ENCODE data around the gene RLN1. TPM values are rescaled to one million over a fixed set of nuclear protein-coding genes. Genes with fewer than 3 reads are reported as not detected.

The RLN1 gene
- polyA plus RNA-seq, 1 donor from 2014 or later, result not detected

GRCh38 chr9:5355817-5356216, 16.1 kb upstream of the RLN1 start:
- no peak overlapping the region for H3K4me3 ChIP-seq (ENCODE audit: low read length)
- H2AFZ ChIP-seq (ENCODE audit: low read depth, low read length), result no peak overlapping the region
- no peaks in the 10 kb centered on the region for H3K27me3 ChIP-seq (ENCODE audit: insufficient read depth, low read depth, low read length)
- H3K27ac ChIP-seq (ENCODE audit: low read length), result no peak overlapping the region
- no peaks in the 10 kb centered on the region for H3K9me2 ChIP-seq (ENCODE audit: insufficient read depth, low read length)
- no peaks in the 10 kb centered on the region for H3K36me3 ChIP-seq (ENCODE audit: insufficient read depth, low read length)
- TF ChIP-seq POLR2AphosphoS5 (IDR thresholded peaks at IDR 0.05) (no peak), TAF1 (IDR thresholded peaks at IDR 0.05; ENCODE audit: low read depth) (no peak), CTCF (IDR thresholded peaks at IDR 0.05; ENCODE audit: poor library complexity, severe bottlenecking) (no peak), SMC3 (conservative IDR thresholded peaks at IDR 0.05; ENCODE audit: poor library complexity) (no peak), REST (IDR thresholded peaks at IDR 0.05; ENCODE audit: borderline replicate concordance) (no peak), MXI1 (conservative IDR thresholded peaks at IDR 0.05; ENCODE audit: poor library complexity, severe bottlenecking) (no peak), RAD21 (conservative IDR thresholded peaks at IDR 0.05) (no peak), EP300 (conservative IDR thresholded peaks at IDR 0.05; ENCODE audit: poor library complexity, severe bottlenecking) (no peak), EZH2 (IDR thresholded peaks at IDR 0.05; ENCODE audit: borderline replicate concordance, insufficient read depth, low read length, poor library complexity, severe bottlenecking) (no peak)
- no peaks in the 10 kb centered on the region for H3F3A ChIP-seq (ENCODE audit: insufficient read depth, low read length, poor library complexity, severe bottlenecking)
- H3K9me3 ChIP-seq (ENCODE audit: low read length), result no peaks in the 10 kb centered on the region
- H3K9ac ChIP-seq (ENCODE audit: low read length), result no peak overlapping the region
- no peaks in the 10 kb centered on the region for H3K79me2 ChIP-seq (replicated peaks; ENCODE audit: insufficient read depth, low read length)
- H4K20me1 ChIP-seq (ENCODE audit: insufficient read depth), result no peaks in the 10 kb centered on the region
- no peak overlapping the region for H3K4me2 ChIP-seq (ENCODE audit: low read length)

GRCh38 chr9:5355226-5355625, 15.6 kb upstream of the RLN1 start:
- no peaks in the 10 kb centered on the region for H3K9me3 ChIP-seq (ENCODE audit: low read length)
- H3K9me2 ChIP-seq (ENCODE audit: insufficient read depth, low read length), result no peaks in the 10 kb centered on the region
- no peak overlapping the region for H2AFZ ChIP-seq (ENCODE audit: low read depth, low read length)
- H3K36me3 ChIP-seq (ENCODE audit: insufficient read depth, low read length), result no peaks in the 10 kb centered on the region
- no peak for TF ChIP-seq RAD21 (conservative IDR thresholded peaks at IDR 0.05)
- TF ChIP-seq MXI1 (conservative IDR thresholded peaks at IDR 0.05; ENCODE audit: poor library complexity, severe bottlenecking), result no peak
- no peak for TF ChIP-seq EP300 (conservative IDR thresholded peaks at IDR 0.05; ENCODE audit: poor library complexity, severe bottlenecking)
- no peak for TF ChIP-seq REST (IDR thresholded peaks at IDR 0.05; ENCODE audit: borderline replicate concordance)
- no peak for TF ChIP-seq CTCF (IDR thresholded peaks at IDR 0.05; ENCODE audit: poor library complexity, severe bottlenecking)
- no peak for TF ChIP-seq EZH2 (IDR thresholded peaks at IDR 0.05; ENCODE audit: borderline replicate concordance, insufficient read depth, low read length, poor library complexity, severe bottlenecking)
- no peak for TF ChIP-seq SMC3 (conservative IDR thresholded peaks at IDR 0.05; ENCODE audit: poor library complexity)
- TF ChIP-seq TAF1 (IDR thresholded peaks at IDR 0.05; ENCODE audit: low read depth), result no peak
- no peak for TF ChIP-seq POLR2AphosphoS5 (IDR thresholded peaks at IDR 0.05)
- no peaks in the 10 kb centered on the region for H3K27me3 ChIP-seq (ENCODE audit: insufficient read depth, low read depth, low read length)
- H3K9ac ChIP-seq (ENCODE audit: low read length), result no peak overlapping the region
- H3K4me3 ChIP-seq (ENCODE audit: low read length), result no peak overlapping the region
- H3K27ac ChIP-seq (ENCODE audit: low read length), result no peak overlapping the region
- no peaks in the 10 kb centered on the region for H3K79me2 ChIP-seq (replicated peaks; ENCODE audit: insufficient read depth, low read length)
- H4K20me1 ChIP-seq (ENCODE audit: insufficient read depth), result no peaks in the 10 kb centered on the region
- no peaks in the 10 kb centered on the region for H3F3A ChIP-seq (ENCODE audit: insufficient read depth, low read length, poor library complexity, severe bottlenecking)
- H3K4me2 ChIP-seq (ENCODE audit: low read length), result no peak overlapping the region

All from neural cell (in vitro differentiated cells).